ENCODE measurements around the gene PARD3. TPM values are rescaled to one million over a fixed set of nuclear protein-coding genes. Genes with fewer than 3 reads are reported as not detected.

PARD3 gene
- total and polyA plus RNA-seq, 2 experiments from 2014 or later, result 6.3 to 21.2 TPM

- Histone ChIP-seq H3K9me2 (ENCODE audit: insufficient read depth) (no peaks in the 10 kb centered on the region), H3K79me2 (ENCODE audit: insufficient read depth) (no peaks in the 10 kb centered on the region), H3F3A (ENCODE audit: insufficient read depth) (peaks cover 8% of the 10 kb centered on the region; the same call in 1 of the 2 replicates), H3K9ac (no peak overlapping the region), H3K9me3 (ENCODE audit: low read depth) (no peaks in the 10 kb centered on the region), H3K27me3 (replicated peaks; ENCODE audit: insufficient read depth) (no peaks in the 10 kb centered on the region), H4K20me1 (ENCODE audit: insufficient read depth) (no peaks in the 10 kb centered on the region), H3K4me2 (ENCODE audit: unreplicated experiment) (no peak overlapping the region), H3K36me3 (ENCODE audit: low read depth) (no peaks in the 10 kb centered on the region), H3K27ac (no peak overlapping the region), H2AFZ (no peak overlapping the region), H3K4me1 (ENCODE audit: insufficient read depth) (peaks cover 6% of the 10 kb centered on the region; the same call in 1 of the 2 replicates), H3K4me3 (no peak overlapping the region)
- DNase-seq, result no peak
- in situ Hi-C loops (cut with MboI), result no loop called here
- WGBS, 2 experiments (ENCODE audit: low coverage in 1 of 2, low lambda C conversion rate in 2 of 2, missing lambda C conversion rate in 2 of 2), result 95 to 98% methylated on average over 5 of the region's 5 CpGs
- no peak for TF ChIP-seq EZH2phosphoT487 (IDR thresholded peaks at IDR 0.05; ENCODE audit: insufficient read depth, low read depth)
- TF ChIP-seq EZH2 (IDR thresholded peaks at IDR 0.05; ENCODE audit: insufficient read depth, poor library complexity, severe bottlenecking), result no peak
Measured at GRCh38 chr10:34470307-34470706, 344.8 kb downstream of the PARD3 start.

GRCh38 chr10:34469446-34469845 is 345.6 kb downstream of the PARD3 start:
- no peaks in the 10 kb centered on the region for H4K20me1 ChIP-seq (ENCODE audit: insufficient read depth)
- peaks cover under 1% of the 10 kb centered on the region; the same call in 1 of the 2 replicates for H3F3A ChIP-seq (ENCODE audit: insufficient read depth)
- H3K9me3 ChIP-seq (ENCODE audit: low read depth), result no peaks in the 10 kb centered on the region
- no peaks in the 10 kb centered on the region for H3K36me3 ChIP-seq (ENCODE audit: low read depth)
- WGBS, 2 experiments (ENCODE audit: low coverage in 1 of 2, low lambda C conversion rate in 2 of 2, missing lambda C conversion rate in 2 of 2), result 94 to 98% methylated on average over 2 of the region's 2 CpGs
- no peaks in the 10 kb centered on the region for H3K79me2 ChIP-seq (ENCODE audit: insufficient read depth)
- no peak for DNase-seq
- in situ Hi-C loops (cut with MboI), result no loop called here
- no peaks in the 10 kb centered on the region for H3K9me2 ChIP-seq (ENCODE audit: insufficient read depth)
- no peaks in the 10 kb centered on the region for H3K27me3 ChIP-seq (replicated peaks; ENCODE audit: insufficient read depth)
- H3K4me3 ChIP-seq, result no peak overlapping the region
- no peak overlapping the region for H2AFZ ChIP-seq
- H3K27ac ChIP-seq, result no peak overlapping the region
- H3K4me1 ChIP-seq (ENCODE audit: insufficient read depth), result no peaks in the 10 kb centered on the region
- TF ChIP-seq EZH2 (IDR thresholded peaks at IDR 0.05; ENCODE audit: insufficient read depth, poor library complexity, severe bottlenecking) (no peak), EZH2phosphoT487 (IDR thresholded peaks at IDR 0.05; ENCODE audit: insufficient read depth, low read depth) (no peak)
- no peak overlapping the region for H3K4me2 ChIP-seq (ENCODE audit: unreplicated experiment)
- H3K9ac ChIP-seq, result no peak overlapping the region

- Histone ChIP-seq H3K79me2 (ENCODE audit: insufficient read depth) (no peaks in the 10 kb centered on the region), H3K4me3 (no peak overlapping the region), H3F3A (ENCODE audit: insufficient read depth) (no peaks in the 10 kb centered on the region), H3K27ac (no peak overlapping the region), H4K20me1 (ENCODE audit: insufficient read depth) (no peaks in the 10 kb centered on the region), H3K4me2 (ENCODE audit: unreplicated experiment) (no peak overlapping the region), H3K9ac (no peak overlapping the region), H3K9me2 (ENCODE audit: insufficient read depth) (no peaks in the 10 kb centered on the region), H3K36me3 (ENCODE audit: low read depth) (no peaks in the 10 kb centered on the region), H3K9me3 (ENCODE audit: low read depth) (no peaks in the 10 kb centered on the region), H2AFZ (no peak overlapping the region), H3K27me3 (replicated peaks; ENCODE audit: insufficient read depth) (no peaks in the 10 kb centered on the region), H3K4me1 (ENCODE audit: insufficient read depth) (no peaks in the 10 kb centered on the region)
- no peak for DNase-seq
- in situ Hi-C loops (cut with MboI), result no loop called here
- 77 to 86% methylated on average over 2 of the region's 2 CpGs for WGBS, 2 experiments (ENCODE audit: low coverage in 1 of 2, low lambda C conversion rate in 2 of 2, missing lambda C conversion rate in 2 of 2)
- no peak for TF ChIP-seq EZH2 (IDR thresholded peaks at IDR 0.05; ENCODE audit: insufficient read depth, poor library complexity, severe bottlenecking)
Measured at GRCh38 chr10:34467902-34468301, 347.2 kb downstream of the PARD3 start.

GRCh38 chr10:34467364-34467763 is 347.7 kb downstream of the PARD3 start:
- no peaks in the 10 kb centered on the region for H3K79me2 ChIP-seq (ENCODE audit: insufficient read depth)
- H3K9ac ChIP-seq, result no peak overlapping the region
- no peak overlapping the region for H2AFZ ChIP-seq
- no peaks in the 10 kb centered on the region for H3K9me3 ChIP-seq (ENCODE audit: low read depth)
- no peak overlapping the region for H3K4me3 ChIP-seq
- no peaks in the 10 kb centered on the region for H3F3A ChIP-seq (ENCODE audit: insufficient read depth)
- TF ChIP-seq EZH2 (IDR thresholded peaks at IDR 0.05; ENCODE audit: insufficient read depth, poor library complexity, severe bottlenecking) (no peak), EZH2phosphoT487 (IDR thresholded peaks at IDR 0.05; ENCODE audit: insufficient read depth, low read depth) (no peak)
- in situ Hi-C loops (cut with MboI), result no loop called here
- no peaks in the 10 kb centered on the region for H3K36me3 ChIP-seq (ENCODE audit: low read depth)
- no peaks in the 10 kb centered on the region for H3K4me1 ChIP-seq (ENCODE audit: insufficient read depth)
- H3K9me2 ChIP-seq (ENCODE audit: insufficient read depth), result no peaks in the 10 kb centered on the region
- no peaks in the 10 kb centered on the region for H4K20me1 ChIP-seq (ENCODE audit: insufficient read depth)
- no peaks in the 10 kb centered on the region for H3K27me3 ChIP-seq (replicated peaks; ENCODE audit: insufficient read depth)
- WGBS, 2 experiments (ENCODE audit: low coverage in 1 of 2, low lambda C conversion rate in 2 of 2, missing lambda C conversion rate in 2 of 2), result 78 to 93% methylated on average over 3 of the region's 3 CpGs
- no peak for DNase-seq
- no peak overlapping the region for H3K4me2 ChIP-seq (ENCODE audit: unreplicated experiment)
- H3K27ac ChIP-seq, result no peak overlapping the region

GRCh38 chr10:34465678-34466077 is 349.4 kb downstream of the PARD3 start:
- Histone ChIP-seq H3K27me3 (replicated peaks; ENCODE audit: insufficient read depth) (no peaks in the 10 kb centered on the region), H3K4me3 (no peak overlapping the region), H3K9me2 (ENCODE audit: insufficient read depth) (no peaks in the 10 kb centered on the region), H3K9ac (no peak overlapping the region), H3K4me2 (ENCODE audit: unreplicated experiment) (no peak overlapping the region), H3K36me3 (ENCODE audit: low read depth) (no peaks in the 10 kb centered on the region), H2AFZ (no peak overlapping the region), H3F3A (ENCODE audit: insufficient read depth) (no peaks in the 10 kb centered on the region), H3K79me2 (ENCODE audit: insufficient read depth) (no peaks in the 10 kb centered on the region), H3K9me3 (ENCODE audit: low read depth) (no peaks in the 10 kb centered on the region), H3K4me1 (ENCODE audit: insufficient read depth) (no peaks in the 10 kb centered on the region), H3K27ac (no peak overlapping the region), H4K20me1 (ENCODE audit: insufficient read depth) (no peaks in the 10 kb centered on the region)
- in situ Hi-C loops (cut with MboI), result no loop called here
- no peak for DNase-seq
- TF ChIP-seq EZH2phosphoT487 (IDR thresholded peaks at IDR 0.05; ENCODE audit: insufficient read depth, low read depth) (no peak), EZH2 (IDR thresholded peaks at IDR 0.05; ENCODE audit: insufficient read depth, poor library complexity, severe bottlenecking) (no peak)
- WGBS, 2 experiments (ENCODE audit: low coverage in 1 of 2, low lambda C conversion rate in 2 of 2, missing lambda C conversion rate in 2 of 2), result 69 to 71% methylated on average over 3 of the region's 3 CpGs
